Endothelial cell (in vitro differentiated cells): Measurements from ENCODE around the gene PAEP. TPM values are rescaled to one million over a fixed set of nuclear protein-coding genes. Genes with fewer than 3 reads are reported as not detected.
"Not testable (repeated sequence)": the region's sequence is repeated elsewhere in the genome, so short reads cannot be mapped to it uniquely, and the experiment has no call there.

Source experiments
- DNase-seq: peaks from one replicate; pipeline ENCODE4 v3.0.0; 2021; ENCODE audit warnings: low spot score
- H3K27ac Mint-ChIP-seq: one replicate; pipeline ENCODE4 v1.8.0; 2021; ENCODE audit warnings: mixed read lengths, inconsistent platforms; ENCODE audit not compliant: unreplicated experiment
- H3K27me3 Mint-ChIP-seq: one replicate; pipeline ENCODE4 v1.8.0; 2021; ENCODE audit warnings: mild to moderate bottlenecking, moderate library complexity, mixed read lengths, inconsistent platforms; ENCODE audit not compliant: unreplicated experiment
- H3K36me3 Mint-ChIP-seq: one replicate; pipeline ENCODE4 v1.8.0; 2021; ENCODE audit warnings: mild to moderate bottlenecking, low read depth, mixed read lengths, inconsistent platforms; ENCODE audit not compliant: unreplicated experiment
- H3K4me1 Mint-ChIP-seq: one replicate; pipeline ENCODE4 v1.8.0; 2021; ENCODE audit warnings: mild to moderate bottlenecking, mixed read lengths, inconsistent platforms; ENCODE audit not compliant: unreplicated experiment
- H3K4me3 Mint-ChIP-seq: one replicate; pipeline ENCODE4 v1.8.0; 2021; ENCODE audit warnings: mild to moderate bottlenecking, mixed read lengths, inconsistent platforms; ENCODE audit not compliant: unreplicated experiment
- H3K9me3 Mint-ChIP-seq: one replicate; pipeline ENCODE4 v1.8.0; 2021; ENCODE audit warnings: mixed read lengths, inconsistent platforms; ENCODE audit not compliant: unreplicated experiment
- total RNA-seq: library from RNA; stranded (reverse); fragmentation: NEBNext Ultra II Directional; extraction: Animal tissue kit (Norgen Biotek cat#: 25700); gene quantifications from one replicate; pipeline ENCODE4 v1.2.1, GENCODE V29; 2021; ENCODE audit not compliant: unreplicated experiment
- TF ChIP-seq, protein P1 (sequence below): fragments of 200-600 bp; sonication (generic); IDR thresholded peaks from one replicate; pipeline ENCODE4 v1.5.0; 2021; ENCODE audit warnings: antibody characterized with exemption; ENCODE audit not compliant: unreplicated experiment

Gene PAEP
- total RNA-seq, 1 donor from 2014 or later: not detected

- H3K4me1 Mint-ChIP-seq: no peaks in the 10 kb centered on the region
- no peak overlapping the region for H3K27ac Mint-ChIP-seq
- H3K4me3 Mint-ChIP-seq: no peak overlapping the region
- TF ChIP-seq, protein P1, sequence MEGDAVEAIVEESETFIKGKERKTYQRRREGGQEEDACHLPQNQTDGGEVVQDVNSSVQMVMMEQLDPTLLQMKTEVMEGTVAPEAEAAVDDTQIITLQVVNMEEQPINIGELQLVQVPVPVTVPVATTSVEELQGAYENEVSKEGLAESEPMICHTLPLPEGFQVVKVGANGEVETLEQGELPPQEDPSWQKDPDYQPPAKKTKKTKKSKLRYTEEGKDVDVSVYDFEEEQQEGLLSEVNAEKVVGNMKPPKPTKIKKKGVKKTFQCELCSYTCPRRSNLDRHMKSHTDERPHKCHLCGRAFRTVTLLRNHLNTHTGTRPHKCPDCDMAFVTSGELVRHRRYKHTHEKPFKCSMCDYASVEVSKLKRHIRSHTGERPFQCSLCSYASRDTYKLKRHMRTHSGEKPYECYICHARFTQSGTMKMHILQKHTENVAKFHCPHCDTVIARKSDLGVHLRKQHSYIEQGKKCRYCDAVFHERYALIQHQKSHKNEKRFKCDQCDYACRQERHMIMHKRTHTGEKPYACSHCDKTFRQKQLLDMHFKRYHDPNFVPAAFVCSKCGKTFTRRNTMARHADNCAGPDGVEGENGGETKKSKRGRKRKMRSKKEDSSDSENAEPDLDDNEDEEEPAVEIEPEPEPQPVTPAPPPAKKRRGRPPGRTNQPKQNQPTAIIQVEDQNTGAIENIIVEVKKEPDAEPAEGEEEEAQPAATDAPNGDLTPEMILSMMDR: no peak
- H3K9me3 Mint-ChIP-seq: no peaks in the 10 kb centered on the region
- H3K36me3 Mint-ChIP-seq: no peaks in the 10 kb centered on the region
- peaks cover 4% of the 10 kb centered on the region for H3K27me3 Mint-ChIP-seq
- DNase-seq: no peak
Measured at GRCh38 chr9:135544981-135545635, 16.4 kb upstream of the PAEP start.

DNA sequence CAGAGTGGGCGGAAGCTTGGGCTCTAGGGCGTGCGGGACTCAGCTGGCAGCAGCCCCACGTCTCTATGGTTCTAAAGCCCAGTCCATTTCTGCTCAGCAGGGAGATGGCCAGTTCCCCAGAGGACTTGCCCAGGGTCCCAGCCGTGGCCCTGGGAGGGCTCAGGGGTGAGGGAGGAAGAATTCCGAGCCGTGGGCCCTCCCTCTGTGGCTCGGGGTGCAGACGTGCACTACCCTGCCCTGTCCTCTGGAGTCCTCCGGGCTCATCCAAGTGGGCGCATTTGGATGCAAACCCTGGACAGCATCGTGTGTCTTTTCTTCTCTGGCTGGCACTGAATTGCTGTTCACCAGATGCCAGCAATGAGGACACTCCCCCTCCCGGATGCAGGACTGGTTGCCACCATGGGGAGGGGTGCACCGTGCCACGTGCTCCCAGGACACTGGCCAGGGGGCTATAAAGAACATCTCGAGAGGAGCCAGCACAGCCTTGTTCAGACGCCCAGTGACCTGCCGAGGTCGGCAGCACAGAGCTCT, 15.8 kb upstream of the PAEP start, which contains the start of gene OBP2A:
Gene OBP2A, plus strand, starts transcription at position 481 of the 531 bp plus-strand sequence. CDS start 55 bp downstream, outside the sequence.
- H3K4me1 Mint-ChIP-seq, H3K27me3 Mint-ChIP-seq, H3K36me3 Mint-ChIP-seq, H3K4me3 Mint-ChIP-seq, DNase-seq, H3K9me3 Mint-ChIP-seq, H3K27ac Mint-ChIP-seq: not testable (repeated sequence)

GRCh38 chr9:135546792-135547617, 14.6 kb upstream of the PAEP start:
- H3K27me3 Mint-ChIP-seq, DNase-seq, H3K27ac Mint-ChIP-seq, H3K9me3 Mint-ChIP-seq, H3K4me3 Mint-ChIP-seq, H3K36me3 Mint-ChIP-seq, H3K4me1 Mint-ChIP-seq: not testable (repeated sequence)

DNA sequence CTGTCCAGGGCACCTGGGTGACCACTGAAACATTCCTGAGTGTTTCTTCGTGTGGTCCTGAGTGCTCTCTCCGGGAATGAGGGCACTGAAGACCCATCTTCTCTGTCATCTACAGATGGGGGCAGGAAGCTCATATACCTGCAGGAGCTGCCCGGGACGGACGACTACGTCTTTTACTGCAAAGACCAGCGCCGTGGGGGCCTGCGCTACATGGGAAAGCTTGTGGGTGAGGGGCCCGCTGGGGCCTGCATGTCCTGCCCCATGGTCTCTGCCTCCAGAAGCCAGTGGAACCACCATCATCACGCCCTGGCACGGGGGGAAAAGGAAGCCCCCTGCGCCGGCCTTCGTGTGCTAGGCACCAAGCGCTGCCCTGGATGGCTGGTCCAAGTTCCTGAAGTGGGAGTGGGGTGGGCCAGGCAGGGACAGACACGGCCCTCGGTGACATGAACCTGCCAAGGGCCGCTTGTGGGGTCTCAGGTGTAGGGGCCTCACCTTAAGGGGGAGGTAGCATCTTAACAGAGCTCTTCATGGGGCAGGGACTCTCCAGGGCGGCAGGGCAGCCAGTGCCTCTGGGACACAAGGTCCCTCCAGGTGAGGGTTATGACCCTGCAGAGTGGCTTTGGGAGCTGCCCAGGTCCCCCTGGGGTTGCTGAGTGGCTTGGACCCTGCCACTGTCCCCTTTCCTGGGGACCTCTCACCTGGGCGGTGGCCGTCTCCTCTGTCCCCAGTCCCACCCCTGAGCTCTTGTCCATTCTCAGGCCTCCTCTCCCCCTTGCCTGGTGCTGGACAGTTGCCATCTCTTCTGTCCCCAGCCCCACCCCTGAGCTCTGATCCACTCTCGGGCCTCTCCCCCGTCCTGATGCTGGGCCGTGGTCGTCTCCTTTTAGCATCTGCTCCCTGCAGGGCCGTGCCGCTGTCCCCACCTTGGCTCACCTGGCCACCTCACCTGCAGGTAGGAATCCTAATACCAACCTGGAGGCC, 13.5 kb upstream of the PAEP start:
- H3K4me3 Mint-ChIP-seq: no peak overlapping the region
- no peaks in the 10 kb centered on the region for H3K9me3 Mint-ChIP-seq
- no peaks in the 10 kb centered on the region for H3K36me3 Mint-ChIP-seq
- H3K4me1 Mint-ChIP-seq: no peaks in the 10 kb centered on the region
- TF ChIP-seq, protein P1: no peak
- DNase-seq: no peak
- peaks cover 4% of the 10 kb centered on the region for H3K27me3 Mint-ChIP-seq
- no peak overlapping the region for H3K27ac Mint-ChIP-seq

DNA sequence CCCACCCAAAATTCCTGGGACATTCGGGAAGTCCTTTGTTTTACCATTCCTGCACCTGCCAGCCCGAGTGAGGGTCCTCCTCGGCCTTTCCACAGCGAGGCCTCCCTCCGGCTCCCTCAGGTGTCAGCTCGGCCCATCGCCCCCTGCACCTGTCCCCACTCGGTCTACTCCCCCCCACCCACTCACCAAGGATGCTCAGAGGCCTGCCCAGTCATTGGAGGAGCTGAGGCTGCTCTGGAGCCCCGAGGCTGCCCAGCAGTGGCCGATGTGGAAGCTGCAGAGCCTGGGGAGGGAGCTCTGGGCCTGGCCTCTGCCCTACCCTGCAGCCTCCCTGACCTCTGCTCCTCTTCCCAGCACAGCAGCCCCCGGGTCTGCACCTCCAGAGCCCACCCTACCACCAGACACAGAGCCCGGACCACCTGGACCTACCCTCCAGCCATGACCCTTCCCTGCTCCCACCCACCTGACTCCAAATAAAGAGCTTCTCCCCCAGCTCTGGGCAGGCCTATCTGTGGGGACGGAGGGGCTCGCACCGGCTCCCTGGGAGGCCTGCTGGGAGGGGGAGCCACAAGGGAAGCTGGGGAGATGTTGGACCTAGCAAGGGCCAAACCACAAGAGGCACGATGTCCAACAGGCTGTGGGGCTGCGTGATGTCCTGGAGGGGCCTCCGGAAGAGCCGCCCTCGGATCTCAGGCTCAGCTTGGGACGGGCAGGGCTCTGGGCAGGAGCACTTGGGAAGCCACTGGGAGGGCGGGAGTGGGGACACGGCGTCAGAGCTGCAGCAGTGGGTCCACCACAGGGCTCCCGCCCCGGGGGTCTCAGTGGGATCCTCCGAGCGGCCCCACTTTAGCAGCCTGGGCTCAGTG, 11.8 kb upstream of the PAEP start:
- H3K27ac Mint-ChIP-seq, H3K4me3 Mint-ChIP-seq, H3K9me3 Mint-ChIP-seq, H3K27me3 Mint-ChIP-seq, H3K4me1 Mint-ChIP-seq, H3K36me3 Mint-ChIP-seq, DNase-seq: not testable (repeated sequence)
